ENCODE measurements around the gene STUB1.

Gene STUB1

GRCh38 chr16:679814-680624 lies at the start of gene STUB1:
STUB1 (plus strand) TSS chr16:680410; CDS start chr16:680526, 116 bp downstream.
- peak within 1 kb of the TSS; percentile 76 for H3K4me3 ChIP-seq (ENCODE audit: low read length)
- DNase-seq (ENCODE audit: low read depth), result peak; percentile 84
- no peak for TF ChIP-seq CTCF (conservative IDR thresholded peaks at IDR 0.05; ENCODE audit: low read length)

GRCh38 chr16:630815-631405 lies 49.3 kb upstream of the STUB1 start, which contains the start of gene WFIKKN1:
WFIKKN1 (plus strand) TSS chr16:630985; CDS start chr16:631254, 269 bp downstream.
- H3K4me3 ChIP-seq (ENCODE audit: low read length), result no peak within 1 kb of the TSS
- TF ChIP-seq CTCF (conservative IDR thresholded peaks at IDR 0.05; ENCODE audit: low read length), result no peak
- no peak for DNase-seq (ENCODE audit: low read depth)

- DNase-seq (ENCODE audit: low read depth), result no peak
- no peak overlapping the region for H3K4me3 ChIP-seq (ENCODE audit: low read length)
- TF ChIP-seq CTCF (conservative IDR thresholded peaks at IDR 0.05; ENCODE audit: low read length), result no peak
Measured at GRCh38 chr16:631808-632358, 48.3 kb upstream of the STUB1 start.

GRCh38 chr16:632486-633335 lies 47.5 kb upstream of the STUB1 start:
- DNase-seq (ENCODE audit: low read depth), result no peak
- H3K4me3 ChIP-seq (ENCODE audit: low read length), result no peak overlapping the region
- TF ChIP-seq CTCF (conservative IDR thresholded peaks at IDR 0.05; ENCODE audit: low read length), result no peak

GRCh38 chr16:633336-634050 lies 46.7 kb upstream of the STUB1 start:
- H3K4me3 ChIP-seq (ENCODE audit: low read length), result no peak overlapping the region
- no peak for DNase-seq (ENCODE audit: low read depth)
- TF ChIP-seq CTCF (conservative IDR thresholded peaks at IDR 0.05; ENCODE audit: low read length), result no peak

GRCh38 chr16:634051-634670 lies 46.0 kb upstream of the STUB1 start:
- DNase-seq (ENCODE audit: low read depth), result no peak
- TF ChIP-seq CTCF (conservative IDR thresholded peaks at IDR 0.05; ENCODE audit: low read length), result no peak
- no peak overlapping the region for H3K4me3 ChIP-seq (ENCODE audit: low read length)

Data from AG10803 (cell line).